Measurements from ENCODE around the gene ALG9.

Gene ALG9

DNA sequence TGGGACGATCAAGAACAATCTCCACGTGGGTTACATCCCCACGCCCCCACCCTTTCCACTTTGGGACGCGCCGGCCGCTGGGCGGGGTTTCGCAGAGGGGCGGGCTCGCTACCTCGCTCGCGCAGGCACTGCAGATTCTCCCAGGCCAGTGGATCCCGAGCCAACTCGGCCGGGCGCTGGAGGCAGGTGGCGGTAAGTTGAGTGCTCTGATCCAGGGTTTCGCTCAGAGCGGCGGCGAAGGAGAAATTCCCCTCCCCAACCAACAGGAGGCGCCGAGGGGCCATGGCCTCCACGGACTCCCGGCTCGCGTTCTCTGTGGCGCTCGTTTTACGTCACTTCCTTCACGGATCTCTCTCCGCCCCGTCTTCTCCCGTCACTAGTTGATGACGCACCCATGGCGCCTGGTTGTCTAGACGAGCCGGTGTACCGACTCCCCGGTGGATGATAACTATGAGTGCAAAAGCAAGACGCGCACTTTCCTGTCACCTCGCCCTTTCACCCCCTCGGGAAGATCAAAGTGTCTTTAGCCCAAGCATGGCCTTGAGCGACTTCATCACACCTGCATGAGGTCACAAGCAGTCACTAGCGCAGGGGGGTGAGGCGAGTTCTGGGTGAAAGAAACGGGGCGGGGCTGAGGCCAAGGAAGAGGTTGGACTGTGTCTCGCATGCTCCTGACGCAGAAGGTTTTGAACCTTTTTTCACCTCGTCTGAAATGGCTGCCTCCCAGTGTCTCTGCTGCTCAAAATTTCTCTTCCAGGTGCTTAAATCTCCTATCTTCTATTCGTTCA is 7.7 kb upstream of the ALG9 start, which contains the start of the genes CFAP68 and FDXACB1:
Gene CFAP68 (plus strand): TSS at position 693 of the 788 bp plus-strand sequence. CDS start 20 bp downstream, at position 713.
Gene FDXACB1 (minus strand): TSS at position 317 of the 788 bp plus-strand sequence. CDS start 33 bp downstream, at position 284.
- peak; percentile 95 for DNase-seq (ENCODE audit: low read depth)
- TF ChIP-seq, protein P1, sequence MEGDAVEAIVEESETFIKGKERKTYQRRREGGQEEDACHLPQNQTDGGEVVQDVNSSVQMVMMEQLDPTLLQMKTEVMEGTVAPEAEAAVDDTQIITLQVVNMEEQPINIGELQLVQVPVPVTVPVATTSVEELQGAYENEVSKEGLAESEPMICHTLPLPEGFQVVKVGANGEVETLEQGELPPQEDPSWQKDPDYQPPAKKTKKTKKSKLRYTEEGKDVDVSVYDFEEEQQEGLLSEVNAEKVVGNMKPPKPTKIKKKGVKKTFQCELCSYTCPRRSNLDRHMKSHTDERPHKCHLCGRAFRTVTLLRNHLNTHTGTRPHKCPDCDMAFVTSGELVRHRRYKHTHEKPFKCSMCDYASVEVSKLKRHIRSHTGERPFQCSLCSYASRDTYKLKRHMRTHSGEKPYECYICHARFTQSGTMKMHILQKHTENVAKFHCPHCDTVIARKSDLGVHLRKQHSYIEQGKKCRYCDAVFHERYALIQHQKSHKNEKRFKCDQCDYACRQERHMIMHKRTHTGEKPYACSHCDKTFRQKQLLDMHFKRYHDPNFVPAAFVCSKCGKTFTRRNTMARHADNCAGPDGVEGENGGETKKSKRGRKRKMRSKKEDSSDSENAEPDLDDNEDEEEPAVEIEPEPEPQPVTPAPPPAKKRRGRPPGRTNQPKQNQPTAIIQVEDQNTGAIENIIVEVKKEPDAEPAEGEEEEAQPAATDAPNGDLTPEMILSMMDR (conservative IDR thresholded peaks at IDR 0.05; ENCODE audit: low read depth, low read length), result peak; percentile 94
- peak within 1 kb of the TSS; percentile 86 for H3K4me3 ChIP-seq (ENCODE audit: low read length)

DNA sequence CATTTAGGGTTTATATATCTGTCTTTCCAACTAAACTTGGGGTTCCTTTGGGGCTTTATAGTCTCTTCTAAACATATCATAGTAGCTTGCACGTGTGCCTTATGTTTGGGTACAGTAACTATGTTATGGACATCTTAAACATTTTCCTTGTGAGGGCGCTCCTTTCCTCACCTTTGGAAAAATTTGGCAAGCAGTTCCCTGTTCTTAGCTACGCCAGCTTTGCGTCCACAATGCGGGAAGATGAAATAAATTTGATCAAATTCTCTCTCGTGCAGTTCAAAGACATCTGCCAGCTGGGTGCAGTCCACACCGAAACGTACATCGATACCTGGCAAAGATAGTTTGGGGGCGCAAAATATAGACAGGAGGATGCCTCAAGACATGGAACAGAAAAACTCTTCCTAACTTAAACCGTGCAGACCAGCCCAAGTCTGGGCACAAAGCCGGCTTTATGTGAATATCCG is 7.0 kb upstream of the ALG9 start:
- H3K4me3 ChIP-seq (ENCODE audit: low read length), result peak overlapping the region; percentile 86
- no peak for DNase-seq (ENCODE audit: low read depth)
- TF ChIP-seq, protein P1 (conservative IDR thresholded peaks at IDR 0.05; ENCODE audit: low read depth, low read length), result no peak

DNA sequence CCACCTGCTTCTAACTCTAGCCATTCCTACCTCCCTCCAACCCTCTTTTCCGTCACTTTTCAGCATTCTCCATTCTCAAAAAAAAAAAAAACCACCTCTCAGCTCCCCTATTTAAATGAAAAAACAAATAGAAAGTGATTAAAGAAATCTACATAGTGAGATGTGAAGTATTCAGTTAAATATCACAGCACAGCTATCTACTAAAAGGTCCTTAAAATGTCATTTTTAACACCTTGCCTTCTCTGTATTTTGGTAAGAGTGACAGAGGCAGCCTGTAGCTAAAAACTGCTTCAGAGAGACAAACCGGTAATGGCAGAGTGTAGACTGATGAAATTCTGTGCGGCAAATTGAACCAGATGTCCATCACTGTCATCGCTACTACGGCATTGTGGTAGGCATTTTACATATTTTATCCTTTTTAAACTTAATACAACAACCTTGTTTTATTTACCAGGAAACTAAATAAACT is 346 bp upstream of the ALG9 start:
- DNase-seq (ENCODE audit: low read depth), result no peak
- peak overlapping the region; percentile 85 for H3K4me3 ChIP-seq (ENCODE audit: low read length)
- TF ChIP-seq, protein P1 (conservative IDR thresholded peaks at IDR 0.05; ENCODE audit: low read depth, low read length), result no peak

DNA sequence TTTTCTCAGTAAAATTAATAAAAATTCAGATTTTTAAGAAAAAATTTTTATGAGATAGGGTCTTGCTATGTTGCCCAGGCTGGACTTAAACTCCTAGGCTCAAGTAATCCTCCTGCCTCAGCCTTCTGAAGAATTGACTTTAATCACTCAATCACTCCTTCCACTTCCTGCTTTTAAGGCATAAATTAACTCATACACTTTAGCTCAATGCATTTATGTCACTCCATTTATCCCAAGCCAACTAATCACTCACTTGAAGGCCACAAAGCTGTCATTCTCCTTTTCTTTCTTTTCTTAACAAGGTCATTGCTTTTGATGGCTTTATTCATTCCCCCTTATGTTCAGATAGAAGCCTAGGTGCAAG is 877 bp downstream of the ALG9 start:
- TF ChIP-seq, protein P1 (conservative IDR thresholded peaks at IDR 0.05; ENCODE audit: low read depth, low read length), result no peak
- peak overlapping the region; percentile 85 for H3K4me3 ChIP-seq (ENCODE audit: low read length)
- no peak for DNase-seq (ENCODE audit: low read depth)

DNA sequence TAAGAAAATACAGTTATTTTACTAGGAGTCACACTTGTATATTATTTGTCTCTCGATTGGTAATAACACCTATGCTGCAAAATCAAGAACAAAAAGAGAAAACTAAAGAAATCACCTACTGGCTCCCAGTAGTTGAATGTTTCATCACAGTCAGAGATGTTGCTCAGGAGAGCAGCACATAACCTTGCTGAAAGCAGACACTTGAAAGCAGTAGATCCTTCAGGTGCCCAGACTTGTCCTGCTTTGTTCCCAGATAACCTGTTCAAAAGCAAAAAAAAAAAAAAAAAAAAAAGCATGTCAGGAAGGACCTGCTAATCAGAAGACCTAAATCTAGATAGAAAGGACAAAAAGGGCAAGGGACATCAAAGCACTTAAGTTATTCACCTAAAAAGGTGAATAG is 1.3 kb downstream of the ALG9 start:
- H3K4me3 ChIP-seq (ENCODE audit: low read length), result no peak overlapping the region
- no peak for DNase-seq (ENCODE audit: low read depth)
- TF ChIP-seq, protein P1 (conservative IDR thresholded peaks at IDR 0.05; ENCODE audit: low read depth, low read length), result no peak

DNA sequence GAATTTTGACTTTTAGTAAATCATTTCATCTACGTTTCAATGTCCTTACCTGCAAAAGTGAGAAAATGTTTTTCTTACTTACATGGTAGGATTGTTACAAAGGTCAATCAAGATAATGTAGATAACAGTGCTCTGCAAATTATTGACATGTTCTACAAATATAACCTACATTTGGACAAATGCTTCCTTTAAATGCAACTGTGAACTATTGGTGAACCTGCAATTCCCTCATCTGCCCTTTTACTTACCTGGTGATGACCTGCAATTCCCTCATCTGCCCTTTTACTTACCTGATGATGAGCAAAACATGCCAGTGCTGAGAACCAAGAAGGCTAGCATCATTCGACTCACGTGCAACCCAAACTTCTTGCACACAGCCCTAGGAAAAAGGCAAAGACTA is 11.1 kb downstream of the ALG9 start:
- H3K4me3 ChIP-seq (ENCODE audit: low read length), result no peak overlapping the region
- no peak for DNase-seq (ENCODE audit: low read depth)
- TF ChIP-seq, protein P1 (conservative IDR thresholded peaks at IDR 0.05; ENCODE audit: low read depth, low read length), result no peak

DNA sequence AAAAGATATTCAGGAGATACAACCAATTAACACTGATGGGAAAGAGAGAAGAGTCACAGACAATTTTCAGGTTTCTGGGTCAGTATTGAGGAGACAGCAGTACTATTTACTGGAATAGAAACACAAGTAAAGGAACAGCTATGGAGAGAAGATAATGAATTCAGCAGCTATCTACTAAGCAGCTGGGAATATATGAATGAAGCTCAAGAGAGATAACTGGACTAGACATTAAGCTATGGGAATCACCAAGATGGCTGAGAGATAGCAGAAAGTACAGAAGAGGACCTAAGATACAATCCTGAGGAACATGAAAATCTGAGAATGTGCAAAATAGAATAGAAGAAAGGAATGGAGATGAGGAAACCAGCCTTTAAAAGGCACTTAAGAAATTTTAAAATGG is 15.9 kb downstream of the ALG9 start:
- H3K4me3 ChIP-seq (ENCODE audit: low read length), result no peak overlapping the region
- TF ChIP-seq, protein P1 (conservative IDR thresholded peaks at IDR 0.05; ENCODE audit: low read depth, low read length), result no peak
- no peak for DNase-seq (ENCODE audit: low read depth)

Measured in retinal pigment epithelial cell (primary cell).